ENCODE measurements around the gene KRT16. TPM values are rescaled to one million over a fixed set of nuclear protein-coding genes. Genes with fewer than 3 reads are reported as not detected.
"Not testable (repeated sequence)": the region's sequence is repeated elsewhere in the genome, so short reads cannot be mapped to it uniquely, and the experiment has no call there.

Gene KRT16
- not detected for total RNA-seq

- H3K36me3 Mint-ChIP-seq; ATAC-seq (ENCODE audit: low read depth); H3K4me3 Mint-ChIP-seq; POLR2A ChIA-PET; DNase-seq; H3K4me1 Mint-ChIP-seq; H3K27ac Mint-ChIP-seq; H3K9me3 Mint-ChIP-seq: not testable (repeated sequence)
- peaks cover 12% of the 10 kb centered on the region for H3K27me3 Mint-ChIP-seq
These were observed at the start of gene KRT16 for GRCh38 chr17:41612376-41613160. TSS of gene KRT16 (minus strand) at chr17:41612767. CDS start at chr17:41612688, 79 bp downstream.

DNA sequence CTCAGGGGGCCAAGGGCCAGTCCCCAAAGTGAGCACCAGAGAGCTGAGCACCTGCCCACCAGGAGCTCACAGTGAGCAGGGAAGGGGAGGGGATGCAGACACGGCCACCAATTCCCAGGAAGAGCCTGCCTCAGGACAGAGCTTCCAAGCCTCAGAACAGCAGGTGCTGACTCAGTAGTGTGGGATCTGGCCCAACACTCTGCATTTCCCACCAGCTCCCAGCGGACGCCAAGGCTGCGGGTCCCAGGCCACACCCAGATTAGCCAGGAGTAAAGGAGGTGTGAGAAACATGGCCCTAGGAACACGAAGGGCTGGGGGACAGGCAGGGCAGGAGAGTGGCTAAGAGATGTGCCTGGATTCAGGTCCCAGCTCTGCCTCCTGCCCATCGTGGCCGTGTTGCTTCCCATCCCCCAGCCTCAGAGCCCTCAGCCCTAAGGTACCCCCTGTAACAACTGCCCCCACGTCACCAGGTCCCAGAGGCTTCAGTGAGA lies 47.7 kb upstream of the KRT16 start:
- POLR2A ChIA-PET: interaction anchor here (0.6 kb wide), 1 partner anchor 739 kb away, joined by 4 read pairs; no protein-coding TSS in a partner anchor
- ATAC-seq (ENCODE audit: low read depth) (no peak), DNase-seq (no peak)
- no peak overlapping the region for H3K4me3 Mint-ChIP-seq
- no peaks in the 10 kb centered on the region for H3K36me3 Mint-ChIP-seq
- H3K4me1 Mint-ChIP-seq: peaks cover 3% of the 10 kb centered on the region
- no peaks in the 10 kb centered on the region for H3K9me3 Mint-ChIP-seq
- no peak overlapping the region for H3K27ac Mint-ChIP-seq
- peaks cover 8% of the 10 kb centered on the region for H3K27me3 Mint-ChIP-seq

DNA sequence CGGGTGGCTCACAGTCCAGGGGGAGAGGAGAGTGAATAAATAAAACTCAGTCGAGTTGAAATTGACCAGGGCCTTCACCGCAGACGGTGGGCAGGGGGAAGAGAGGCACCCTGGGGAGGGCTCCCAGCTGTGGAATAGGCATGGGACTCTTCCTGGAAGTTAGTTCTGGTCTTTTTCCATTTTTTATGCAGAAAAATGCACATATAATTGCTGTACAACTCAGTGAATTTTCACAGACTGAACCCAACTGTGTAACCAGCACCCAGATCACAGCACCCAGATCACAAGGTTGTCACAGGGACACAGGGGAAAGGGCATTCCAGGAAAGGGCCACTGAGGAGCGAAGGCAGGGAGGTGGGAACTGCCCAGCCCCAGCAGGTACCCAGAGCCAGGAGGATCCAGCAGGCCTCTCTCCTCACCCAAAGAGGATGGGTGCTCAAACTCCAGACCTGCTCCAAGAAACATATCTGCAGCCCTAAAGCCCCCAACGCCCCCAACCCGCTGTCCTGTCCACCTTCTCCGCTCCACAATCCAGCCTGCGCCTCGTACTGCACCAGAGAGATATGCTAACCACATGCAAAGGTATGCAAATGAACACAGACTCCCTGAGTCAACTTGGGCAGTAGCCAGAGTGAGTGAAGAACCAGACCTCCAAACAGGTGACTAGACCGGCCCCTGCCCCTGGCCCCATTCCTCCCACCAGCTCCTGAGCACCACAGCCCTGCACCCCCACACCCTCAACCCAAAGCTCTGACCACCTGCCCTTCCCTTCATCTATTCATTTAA lies 47.1 kb upstream of the KRT16 start:
- Mint-ChIP-seq H3K36me3 (no peaks in the 10 kb centered on the region), H3K27ac (no peak overlapping the region), H3K4me1 (peaks cover 3% of the 10 kb centered on the region), H3K4me3 (no peak overlapping the region), H3K27me3 (peaks cover 4% of the 10 kb centered on the region), H3K9me3 (no peaks in the 10 kb centered on the region)
- POLR2A ChIA-PET: interaction anchor here (0.6 kb wide), 1 partner anchor 739 kb away, joined by 4 read pairs; no protein-coding TSS in a partner anchor
- ATAC-seq (ENCODE audit: low read depth): no peak
- no peak for DNase-seq

DNA sequence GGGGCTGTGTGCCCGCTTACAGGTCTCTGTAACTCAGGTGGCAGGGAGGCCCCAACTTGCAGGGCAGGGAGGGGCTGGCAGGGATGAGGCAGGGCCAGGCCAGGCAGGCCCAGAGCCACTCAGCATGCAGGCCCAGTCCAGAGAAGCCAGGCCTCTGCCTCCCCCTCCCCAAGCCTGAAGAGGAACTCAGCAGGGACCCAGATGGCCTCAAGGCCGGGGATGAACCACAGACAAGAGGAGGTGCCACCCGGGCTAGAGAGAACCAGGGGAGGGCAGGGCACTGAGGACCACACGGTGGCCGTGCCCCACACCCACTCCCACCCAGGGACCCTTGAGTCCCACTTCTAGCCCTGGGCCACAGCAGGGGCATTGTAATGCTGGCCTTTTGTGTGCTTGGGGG lies 46.3 kb upstream of the KRT16 start:
- POLR2A ChIA-PET: no interaction called here
- Mint-ChIP-seq H3K9me3 (no peaks in the 10 kb centered on the region), H3K36me3 (no peaks in the 10 kb centered on the region), H3K27ac (no peak overlapping the region), H3K4me3 (no peak overlapping the region), H3K27me3 (peaks cover 3% of the 10 kb centered on the region), H3K4me1 (peaks cover 3% of the 10 kb centered on the region)
- ATAC-seq (ENCODE audit: low read depth) (no peak), DNase-seq (no peak)

DNA sequence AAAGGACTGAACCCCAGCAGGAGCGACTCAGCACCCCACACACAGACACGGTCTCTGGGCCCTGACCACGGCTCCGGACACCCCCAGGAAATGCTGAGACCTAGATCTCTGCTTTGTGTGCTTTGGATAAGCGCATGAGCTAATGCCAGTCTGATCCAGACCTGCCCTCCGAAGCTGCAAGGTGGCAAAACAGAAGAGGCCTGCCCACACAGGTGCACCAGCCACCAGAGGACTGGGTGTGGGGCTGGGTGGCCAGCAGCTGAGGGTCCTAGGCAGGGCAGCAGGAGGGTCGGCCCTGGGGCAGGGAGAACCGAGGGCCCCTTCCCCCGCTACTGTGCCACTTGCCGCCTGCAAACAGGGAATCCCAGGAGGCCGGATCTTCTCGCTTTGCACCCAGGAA lies 45.4 kb upstream of the KRT16 start:
- H3K9me3 Mint-ChIP-seq: no peaks in the 10 kb centered on the region
- no peak overlapping the region for H3K27ac Mint-ChIP-seq
- no peaks in the 10 kb centered on the region for H3K36me3 Mint-ChIP-seq
- H3K4me3 Mint-ChIP-seq: no peak overlapping the region
- H3K4me1 Mint-ChIP-seq: no peaks in the 10 kb centered on the region
- POLR2A ChIA-PET: no interaction called here
- no peak for ATAC-seq (ENCODE audit: low read depth)
- no peaks in the 10 kb centered on the region for H3K27me3 Mint-ChIP-seq
- DNase-seq: no peak

DNA sequence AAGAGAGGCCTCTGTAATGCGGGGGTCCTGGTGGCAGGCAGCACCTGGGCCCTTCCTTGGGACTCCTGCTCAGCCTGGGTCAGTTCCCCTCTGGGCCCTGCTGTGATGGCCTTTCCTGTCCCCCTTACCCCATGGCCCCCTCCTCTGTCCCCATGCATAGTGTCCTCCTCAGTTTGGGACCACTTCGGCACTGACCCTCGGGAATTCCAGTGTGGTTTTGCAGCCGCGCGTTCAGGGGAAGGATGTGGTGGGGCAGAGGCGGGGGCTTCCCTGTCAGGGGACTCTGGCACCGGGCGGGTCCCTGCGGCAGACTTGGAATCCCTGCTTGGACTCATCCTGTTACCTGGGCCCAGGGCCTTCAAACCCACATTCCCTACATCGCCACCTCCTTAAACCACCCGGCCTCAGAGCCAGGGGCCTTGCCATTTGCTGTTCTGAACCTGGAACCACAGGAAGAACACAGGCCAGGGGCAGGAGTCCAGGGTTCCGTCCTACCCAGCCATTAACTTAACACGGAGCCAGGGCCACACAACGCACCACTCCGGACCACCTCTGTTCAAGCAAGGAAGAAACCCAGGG lies 44.7 kb upstream of the KRT16 start:
- no peak overlapping the region for H3K27ac Mint-ChIP-seq

DNA sequence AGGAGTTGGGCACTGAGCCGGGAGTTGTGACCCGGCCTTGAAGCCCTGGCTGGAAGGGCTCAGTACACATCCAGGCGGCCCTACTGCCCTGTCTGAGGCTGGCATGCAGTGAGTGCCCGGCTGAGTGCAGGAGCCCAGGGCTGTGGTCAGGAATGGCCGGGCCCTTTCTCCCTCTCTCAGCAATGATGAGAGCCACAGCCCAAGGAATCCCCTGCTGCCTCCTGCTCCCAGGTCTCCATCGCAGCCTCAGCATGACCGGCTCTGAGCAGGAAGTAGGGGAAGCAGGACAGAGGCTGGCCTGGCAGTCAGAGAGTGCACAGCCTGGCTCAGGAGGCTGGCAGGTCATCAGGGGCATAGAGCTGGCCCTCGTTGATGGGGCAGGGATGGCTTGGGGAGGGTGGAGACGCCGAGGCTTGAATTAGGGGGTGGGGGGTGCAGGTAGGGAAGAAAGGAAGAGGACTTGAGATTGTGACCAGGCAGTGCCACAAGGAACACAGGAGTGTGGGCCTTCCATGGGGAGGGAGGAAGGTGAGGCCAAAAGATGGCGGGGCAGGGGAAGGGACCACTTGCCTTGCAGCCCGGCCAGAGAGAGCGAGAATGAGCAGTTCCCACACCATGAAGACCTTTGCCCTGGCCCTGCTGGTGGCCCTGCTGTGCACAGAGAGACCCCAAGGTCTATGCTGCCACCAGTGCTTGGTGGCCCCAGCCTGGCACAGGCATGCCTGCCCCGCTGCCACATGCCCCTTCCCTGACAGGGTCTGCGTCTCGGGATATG lies 43.9 kb upstream of the KRT16 start:
- Mint-ChIP-seq H3K27me3 (peaks cover 2% of the 10 kb centered on the region), H3K36me3 (no peaks in the 10 kb centered on the region), H3K4me3 (no peak overlapping the region), H3K27ac (no peak overlapping the region), H3K9me3 (no peaks in the 10 kb centered on the region), H3K4me1 (peaks cover 2% of the 10 kb centered on the region)
- DNase-seq (no peak), ATAC-seq (ENCODE audit: low read depth) (no peak)
- POLR2A ChIA-PET: no interaction called here

More for the DNA sequence above, 44.7 kb upstream of the KRT16 start:
- H3K4me1 Mint-ChIP-seq: no peaks in the 10 kb centered on the region
- DNase-seq: no peak
- no peak for ATAC-seq (ENCODE audit: low read depth)
- POLR2A ChIA-PET: no interaction called here
- H3K4me3 Mint-ChIP-seq: no peak overlapping the region
- no peaks in the 10 kb centered on the region for H3K27me3 Mint-ChIP-seq
- no peaks in the 10 kb centered on the region for H3K9me3 Mint-ChIP-seq
- H3K36me3 Mint-ChIP-seq: no peaks in the 10 kb centered on the region

- Mint-ChIP-seq H3K27ac (no peak overlapping the region), H3K27me3 (peaks cover 2% of the 10 kb centered on the region), H3K4me3 (no peak overlapping the region), H3K9me3 (no peaks in the 10 kb centered on the region), H3K36me3 (no peaks in the 10 kb centered on the region), H3K4me1 (peaks cover 2% of the 10 kb centered on the region)
- POLR2A ChIA-PET: no interaction called here
- ATAC-seq (ENCODE audit: low read depth) (no peak), DNase-seq (no peak)
These were observed 43.1 kb upstream of the KRT16 start for GRCh38 chr17:41655611-41656111.

- no peaks in the 10 kb centered on the region for H3K36me3 Mint-ChIP-seq
- POLR2A ChIA-PET: interaction anchor here (0.9 to 2.0 kb wide), 2 partner anchors 11 to 34 kb away, joined by 3 to 4 read pairs; partner anchors contain the start of gene EIF1
- H3K4me1 Mint-ChIP-seq: peaks cover 2% of the 10 kb centered on the region
- H3K4me3 Mint-ChIP-seq: no peak overlapping the region
- DNase-seq: no peak
- no peak for ATAC-seq (ENCODE audit: low read depth)
- no peak overlapping the region for H3K27ac Mint-ChIP-seq
- H3K9me3 Mint-ChIP-seq: no peaks in the 10 kb centered on the region
- peaks cover 2% of the 10 kb centered on the region for H3K27me3 Mint-ChIP-seq
These were observed 42.4 kb upstream of the KRT16 start for GRCh38 chr17:41654678-41655607.

GRCh38 chr17:41653892-41654677 lies 41.5 kb upstream of the KRT16 start:
- no peaks in the 10 kb centered on the region for H3K36me3 Mint-ChIP-seq
- H3K27me3 Mint-ChIP-seq: peaks cover 2% of the 10 kb centered on the region
- H3K4me1 Mint-ChIP-seq: peaks cover 2% of the 10 kb centered on the region
- H3K4me3 Mint-ChIP-seq: no peak overlapping the region
- H3K9me3 Mint-ChIP-seq: no peaks in the 10 kb centered on the region
- no peak for DNase-seq
- no peak overlapping the region for H3K27ac Mint-ChIP-seq
- POLR2A ChIA-PET: interaction anchor here (0.6 to 2.0 kb wide), 3 partner anchors 9 to 35 kb away, joined by 3 to 6 read pairs (median 4); partner anchors contain the start of gene EIF1
- no peak for ATAC-seq (ENCODE audit: low read depth)

GRCh38 chr17:41653421-41653820 lies 40.9 kb upstream of the KRT16 start:
- H3K27ac Mint-ChIP-seq: no peak overlapping the region
- ATAC-seq (ENCODE audit: low read depth): no peak
- no peaks in the 10 kb centered on the region for H3K9me3 Mint-ChIP-seq
- no peaks in the 10 kb centered on the region for H3K36me3 Mint-ChIP-seq
- peaks cover 2% of the 10 kb centered on the region for H3K27me3 Mint-ChIP-seq
- peaks cover 3% of the 10 kb centered on the region for H3K4me1 Mint-ChIP-seq
- POLR2A ChIA-PET: interaction anchor here (0.6 to 2.0 kb wide), 3 partner anchors 9 to 35 kb away, joined by 3 to 6 read pairs (median 4); partner anchors contain the start of gene EIF1
- no peak overlapping the region for H3K4me3 Mint-ChIP-seq
- no peak for DNase-seq

Measured in activated naive CD8-positive, alpha-beta T cell treated with anti-CD3 and anti-CD28 coated beads, Interleukin-2, amount 10 ng/mL, durations not matched to agents 7 days and 5 days (primary cell).